D721Med (cell line): ENCODE results near the gene ARHGAP26.
"Not testable (repeated sequence)": the region's sequence is repeated elsewhere in the genome, so short reads cannot be mapped to it uniquely, and the experiment has no call there.

Source experiments
- DNase-seq: peaks from one replicate; pipeline ENCODE4 v3.0.0; 2011; ENCODE audit warnings: low spot score; ENCODE audit not compliant: insufficient read length
- FAIRE-seq: peaks from 2 replicates; lab custom pipeline; 2011; peaks lifted over from hg19 to GRCh38; lab: Jason Lieb, UNC
- TF ChIP-seq, protein P1 (sequence below): IDR thresholded peaks from 2 replicates; pipeline ENCODE4 v1.5.1; 2012; ENCODE audit warnings: mild to moderate bottlenecking, control low read depth; ENCODE audit not compliant: insufficient read depth; ENCODE audit errors: missing control alignments

Gene ARHGAP26

DNA sequence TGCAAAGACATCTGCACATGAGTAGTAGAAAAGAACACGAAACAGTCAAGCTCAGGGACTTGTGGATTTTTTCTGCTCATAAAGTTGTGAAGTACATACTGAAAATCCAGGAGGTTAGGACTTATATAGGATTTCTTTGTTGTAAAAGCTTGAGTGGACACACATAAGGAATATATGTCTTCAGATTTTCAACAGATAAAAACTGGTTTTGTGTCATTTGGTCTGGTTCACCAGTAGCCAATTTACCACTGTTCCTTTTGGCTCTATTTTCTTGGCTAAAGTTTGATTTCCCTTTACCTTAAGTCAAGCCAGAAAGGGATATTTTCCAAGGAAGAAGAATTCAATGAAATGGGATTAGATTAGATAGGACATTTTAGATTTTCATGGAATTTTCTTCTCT, 429.0 kb downstream of the ARHGAP26 start:
- DNase-seq (no peak), FAIRE-seq (no peak)
- TF ChIP-seq, protein P1, sequence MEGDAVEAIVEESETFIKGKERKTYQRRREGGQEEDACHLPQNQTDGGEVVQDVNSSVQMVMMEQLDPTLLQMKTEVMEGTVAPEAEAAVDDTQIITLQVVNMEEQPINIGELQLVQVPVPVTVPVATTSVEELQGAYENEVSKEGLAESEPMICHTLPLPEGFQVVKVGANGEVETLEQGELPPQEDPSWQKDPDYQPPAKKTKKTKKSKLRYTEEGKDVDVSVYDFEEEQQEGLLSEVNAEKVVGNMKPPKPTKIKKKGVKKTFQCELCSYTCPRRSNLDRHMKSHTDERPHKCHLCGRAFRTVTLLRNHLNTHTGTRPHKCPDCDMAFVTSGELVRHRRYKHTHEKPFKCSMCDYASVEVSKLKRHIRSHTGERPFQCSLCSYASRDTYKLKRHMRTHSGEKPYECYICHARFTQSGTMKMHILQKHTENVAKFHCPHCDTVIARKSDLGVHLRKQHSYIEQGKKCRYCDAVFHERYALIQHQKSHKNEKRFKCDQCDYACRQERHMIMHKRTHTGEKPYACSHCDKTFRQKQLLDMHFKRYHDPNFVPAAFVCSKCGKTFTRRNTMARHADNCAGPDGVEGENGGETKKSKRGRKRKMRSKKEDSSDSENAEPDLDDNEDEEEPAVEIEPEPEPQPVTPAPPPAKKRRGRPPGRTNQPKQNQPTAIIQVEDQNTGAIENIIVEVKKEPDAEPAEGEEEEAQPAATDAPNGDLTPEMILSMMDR, result no peak

DNA sequence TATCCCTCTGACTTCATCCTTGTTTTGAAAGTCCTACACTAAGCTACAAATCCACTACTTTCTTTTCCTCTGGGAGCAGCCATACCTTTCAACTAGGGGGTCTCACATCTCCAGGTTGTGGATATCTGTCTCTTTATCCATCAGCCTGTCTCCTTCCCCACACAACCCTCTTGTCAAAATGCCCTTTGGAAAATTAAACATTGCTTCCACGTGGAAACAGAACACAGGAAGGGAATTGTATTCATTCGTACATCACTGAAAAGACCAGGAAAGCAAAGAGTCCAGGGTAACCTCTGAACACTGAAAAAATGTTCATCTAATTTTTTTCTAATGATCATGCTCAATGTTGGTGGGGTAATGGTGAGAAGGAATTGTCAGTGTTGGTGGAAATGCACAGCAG, 429.7 kb downstream of the ARHGAP26 start:
- FAIRE-seq, result no peak
- no peak for DNase-seq
- TF ChIP-seq, protein P1, result no peak

- TF ChIP-seq, protein P1, result no peak
- FAIRE-seq (no peak), DNase-seq (no peak)
Measured at GRCh38 chr5:143200781-143201398, 430.7 kb downstream of the ARHGAP26 start.

DNA sequence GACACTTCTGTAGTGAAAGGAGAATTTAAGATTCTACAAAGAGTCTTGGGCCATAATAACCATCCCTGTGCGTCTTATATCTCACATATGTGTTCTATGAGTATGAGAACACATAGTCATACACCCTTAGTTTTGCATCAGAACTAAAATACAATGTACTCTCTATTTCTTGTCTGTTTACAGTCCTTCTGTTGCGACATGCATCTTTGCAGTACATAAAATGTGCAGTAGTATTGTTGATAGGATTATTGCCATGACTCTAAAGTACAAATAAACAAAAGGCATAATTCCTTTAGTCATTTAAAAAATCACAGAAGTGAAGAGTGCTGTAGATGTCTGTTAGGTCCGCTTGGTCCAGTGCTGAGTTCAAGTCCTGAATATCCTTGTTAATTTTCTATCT, 431.4 kb downstream of the ARHGAP26 start:
- no peak for FAIRE-seq
- TF ChIP-seq, protein P1, result no peak

DNA sequence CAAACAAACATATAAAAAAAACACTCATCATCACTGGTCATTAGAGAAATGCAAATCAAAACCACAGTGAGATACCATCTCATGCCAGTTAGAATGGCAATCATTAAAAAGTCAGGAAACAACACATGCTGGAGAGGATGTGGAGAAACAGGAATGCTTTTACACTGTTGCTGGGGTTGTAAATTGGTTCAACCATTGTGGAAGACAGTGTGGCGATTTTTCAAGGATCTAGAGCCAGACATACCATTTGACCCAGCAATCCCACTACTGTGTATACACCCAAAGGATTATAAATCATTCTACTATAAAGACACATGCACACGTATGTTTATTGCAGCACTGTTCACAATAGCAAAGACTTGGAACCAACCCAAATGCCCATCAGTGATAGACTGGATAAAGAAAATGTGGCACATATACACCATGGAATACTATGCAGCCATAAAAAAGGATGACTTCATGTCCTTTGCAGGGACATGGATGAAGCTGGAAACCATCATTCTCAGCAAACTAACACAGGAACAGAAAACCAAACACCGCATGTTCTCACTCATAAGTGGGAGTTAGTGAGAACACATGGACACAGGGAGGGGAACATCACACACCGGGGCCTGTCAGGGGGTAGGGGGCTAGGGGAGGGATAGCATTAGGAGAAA, 433.3 kb downstream of the ARHGAP26 start:
- FAIRE-seq, DNase-seq: not testable (repeated sequence)

More for the DNA sequence above, 431.4 kb downstream of the ARHGAP26 start:
- no peak for DNase-seq

GRCh38 chr5:143204474-143205246, 434.5 kb downstream of the ARHGAP26 start:
- DNase-seq (no peak), FAIRE-seq (no peak)
- TF ChIP-seq, protein P1, result no peak

DNA sequence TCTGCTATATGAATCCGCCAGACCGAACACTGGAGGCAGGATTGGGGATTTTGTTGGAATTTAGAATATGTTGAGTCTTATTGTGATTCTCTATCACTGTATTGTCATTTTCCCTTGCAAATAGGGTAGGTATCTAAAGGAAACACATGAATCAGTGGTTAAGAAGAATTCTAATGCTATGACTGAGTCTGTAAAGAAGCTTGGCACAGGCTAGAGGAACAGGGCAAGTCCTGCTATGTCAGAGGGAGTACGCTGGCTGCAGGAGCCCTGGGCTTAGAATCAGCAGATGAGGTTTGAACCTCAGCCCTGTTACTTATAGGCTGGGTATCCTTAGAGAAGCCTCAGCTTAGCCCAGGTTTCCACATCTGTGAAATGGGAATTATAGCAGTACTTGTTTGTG, 435.2 kb downstream of the ARHGAP26 start:
- TF ChIP-seq, protein P1, result no peak
- FAIRE-seq (no peak), DNase-seq (no peak)
